Upper lobe of left lung (tissue), 4 donors: Measurements from ENCODE around the gene IQSEC1.

Experiments used
- CTCF ChIP-seq, 6 experiments: fragments of 450-650 bp in 4 of 6; fragments of 200-600 bp in 2 of 6; sonication (generic) in 2 of 6; IDR thresholded peaks; one replicate each; pipeline ENCODE4 v1.5.1; 2016 to 2019; ENCODE audit warnings: antibody characterized with exemption in 6 of 6
- POLR2A ChIP-seq, 4 donors: fragments of 450-650 bp; IDR thresholded peaks; one replicate each; pipeline ENCODE4 v1.5.1; 2016 to 2017; ENCODE audit warnings: antibody characterized with exemption in 4 of 4, mild to moderate bottlenecking in 2 of 4
- POLR2AphosphoS5 ChIP-seq, 2 donors: sonication (generic); formaldehyde crosslinking; IDR thresholded peaks; one replicate each; pipeline ENCODE4 v1.5.1; 2017; ENCODE audit warnings: antibody characterized with exemption in 2 of 2

GRCh38 chr3:12973827-12974226 is 99.4 kb downstream of the IQSEC1 start:
- TF ChIP-seq POLR2AphosphoS5 (IDR thresholded peaks at IDR 0.05) (no peak), CTCF (IDR thresholded peaks at IDR 0.05) (no peak), POLR2A (IDR thresholded peaks at IDR 0.05) (no peak)
